ENCODE results near the gene RBM47.

RBM47 gene

DNA sequence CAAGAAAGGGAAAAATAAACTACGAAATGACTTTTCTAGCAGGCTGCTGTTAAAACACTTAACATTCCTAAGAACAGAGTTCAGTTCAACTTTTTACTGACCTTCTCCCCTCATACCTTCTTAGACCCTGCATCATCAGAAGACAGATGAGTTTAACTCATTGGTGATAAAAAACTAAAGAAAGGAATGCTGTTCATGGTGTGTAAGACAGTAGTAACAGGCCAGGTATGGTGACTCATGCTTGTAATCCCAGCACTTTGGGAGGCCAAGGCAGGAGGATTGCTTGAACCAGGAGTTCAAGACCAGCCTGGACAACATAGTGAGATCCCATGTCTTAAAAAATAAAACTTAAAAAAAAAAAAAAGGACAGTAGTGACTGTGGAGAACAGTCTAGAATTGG is 16.2 kb downstream of the RBM47 start:
- no peak for DNase-seq
- Mint-ChIP-seq H3K4me1 (peaks cover 24% of the 10 kb centered on the region), H3K4me3 (no peak overlapping the region), H3K36me3 (no peaks in the 10 kb centered on the region), H3K9me3 (peaks cover 3% of the 10 kb centered on the region), H3K27me3 (no peaks in the 10 kb centered on the region), H3K27ac (no peak overlapping the region)
- CTCF ChIA-PET, result no interaction called here

DNA sequence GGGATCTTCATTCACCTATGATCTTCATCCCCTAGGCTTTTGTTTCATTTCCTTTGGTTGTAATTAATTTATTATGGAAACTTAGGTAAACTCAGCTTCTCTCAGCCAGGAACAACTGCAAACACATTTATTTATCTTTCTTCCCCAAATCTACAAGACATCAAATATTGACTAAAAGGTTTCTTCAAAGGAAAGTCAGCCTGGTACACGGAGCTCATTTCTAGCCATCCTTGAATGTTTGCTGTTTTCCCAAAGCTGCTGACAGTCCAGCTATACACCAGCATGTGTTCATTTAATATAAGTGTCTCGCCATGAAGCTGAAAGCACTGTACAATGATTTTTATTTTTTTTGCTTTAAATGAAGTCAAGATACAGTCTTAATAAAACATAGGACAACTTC is 16.8 kb downstream of the RBM47 start:
- no peak for DNase-seq
- Mint-ChIP-seq H3K36me3 (no peaks in the 10 kb centered on the region), H3K9me3 (peaks cover 3% of the 10 kb centered on the region), H3K27ac (no peak overlapping the region), H3K4me3 (no peak overlapping the region), H3K27me3 (no peaks in the 10 kb centered on the region), H3K4me1 (peaks cover 24% of the 10 kb centered on the region)
- CTCF ChIA-PET, result no interaction called here

DNA sequence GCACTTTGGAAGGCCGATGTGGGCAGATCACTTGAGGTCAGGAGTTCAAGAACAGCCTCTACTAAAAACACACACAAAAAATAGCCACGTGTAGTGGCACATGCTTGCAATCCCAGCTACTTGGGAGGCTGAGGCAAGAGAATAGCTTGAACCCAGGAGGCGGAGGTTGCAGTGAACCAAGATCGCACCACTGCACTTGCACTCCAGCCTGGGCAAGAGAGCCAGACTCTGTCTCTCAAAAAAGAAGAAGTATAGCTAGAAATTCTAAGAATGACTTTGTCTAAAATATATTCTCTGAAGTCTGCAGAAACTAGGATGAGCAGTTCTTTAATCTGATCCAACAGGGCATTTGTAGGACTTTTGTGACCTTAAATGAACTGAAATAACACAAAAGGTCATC is 17.4 kb downstream of the RBM47 start:
- H3K4me3 Mint-ChIP-seq, result no peak overlapping the region
- CTCF ChIA-PET, result interaction anchor here (0.7 to 1.0 kb wide), 2 partner anchors 10 to 65 kb away, joined by 3 read pairs; no protein-coding TSS in a partner anchor
- DNase-seq, result no peak
- no peaks in the 10 kb centered on the region for H3K27me3 Mint-ChIP-seq
- peaks cover 3% of the 10 kb centered on the region for H3K9me3 Mint-ChIP-seq
- no peaks in the 10 kb centered on the region for H3K36me3 Mint-ChIP-seq
- H3K27ac Mint-ChIP-seq, result no peak overlapping the region
- H3K4me1 Mint-ChIP-seq, result peaks cover 24% of the 10 kb centered on the region

DNA sequence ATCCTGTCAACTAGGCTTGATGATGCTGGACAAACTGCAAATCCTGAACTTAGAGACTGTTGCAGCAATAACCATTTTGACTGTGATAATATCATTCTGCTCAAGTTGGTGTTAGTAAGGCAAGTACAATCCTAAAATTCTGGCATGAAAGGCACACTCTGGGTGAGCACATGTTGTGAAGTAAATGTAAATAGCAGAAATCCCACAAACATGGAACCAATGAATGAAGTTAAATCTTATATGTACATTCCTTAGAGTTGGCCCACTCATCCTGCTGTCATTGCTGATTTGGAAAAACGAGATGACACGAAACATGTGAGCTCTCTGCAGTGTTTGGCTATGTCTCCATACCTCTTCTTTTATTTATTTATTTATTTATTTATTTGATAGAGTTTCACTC is 21.0 kb downstream of the RBM47 start:
- no peaks in the 10 kb centered on the region for H3K36me3 Mint-ChIP-seq
- no peak overlapping the region for H3K4me3 Mint-ChIP-seq
- DNase-seq, result no peak
- H3K4me1 Mint-ChIP-seq, result peaks cover 8% of the 10 kb centered on the region
- peaks cover 2% of the 10 kb centered on the region for H3K27me3 Mint-ChIP-seq
- no peak overlapping the region for H3K27ac Mint-ChIP-seq
- CTCF ChIA-PET, result no interaction called here
- peaks cover 3% of the 10 kb centered on the region for H3K9me3 Mint-ChIP-seq

DNA sequence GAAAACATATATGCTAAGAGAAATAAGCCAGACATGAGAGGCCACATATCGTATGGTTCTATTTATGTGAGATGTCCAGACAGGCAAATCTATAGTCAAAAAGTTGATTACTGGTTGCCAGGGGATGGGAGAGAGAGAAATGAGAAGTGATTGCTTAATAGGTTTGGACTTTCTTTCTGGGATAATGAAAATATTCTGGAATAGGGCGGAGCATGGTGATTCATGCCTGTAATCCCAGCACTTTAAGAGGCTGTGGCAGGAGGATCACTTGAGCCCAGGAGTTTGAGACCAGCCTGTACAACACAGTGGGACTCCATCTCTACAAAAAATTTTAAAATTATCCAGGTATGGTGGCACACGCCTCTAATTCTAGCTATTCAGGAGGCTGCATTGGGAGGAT is 22.4 kb downstream of the RBM47 start:
- CTCF ChIA-PET, result no interaction called here
- Mint-ChIP-seq H3K27me3 (peaks cover 4% of the 10 kb centered on the region), H3K4me1 (no peaks in the 10 kb centered on the region), H3K27ac (no peak overlapping the region), H3K4me3 (no peak overlapping the region), H3K36me3 (no peaks in the 10 kb centered on the region), H3K9me3 (no peaks in the 10 kb centered on the region)
- DNase-seq, result no peak

DNA sequence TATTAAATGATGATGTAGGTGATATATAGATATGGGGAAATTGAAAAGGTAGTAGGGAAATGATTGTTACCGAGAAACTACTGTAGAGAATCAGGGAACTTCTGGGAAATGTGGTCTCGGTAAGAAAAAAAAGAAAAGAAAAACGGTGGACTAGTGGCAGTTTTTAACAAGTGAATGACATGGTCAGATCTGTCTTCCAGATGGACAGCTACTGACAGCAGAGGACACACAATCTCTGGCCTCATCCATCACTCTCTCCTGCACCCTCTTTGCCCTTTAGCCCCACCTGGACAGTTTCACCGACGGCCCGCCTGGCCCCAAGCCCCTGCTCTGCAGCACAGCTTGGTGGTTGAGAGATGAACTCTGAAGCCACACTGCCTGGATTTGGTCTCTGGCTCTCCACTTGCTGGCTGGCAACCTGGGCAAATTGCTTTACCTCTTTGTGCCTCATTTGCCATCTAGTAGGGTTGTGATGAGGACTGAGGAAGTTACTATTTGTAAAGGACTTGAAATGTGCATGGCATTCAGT is 23.4 kb downstream of the RBM47 start:
- CTCF ChIA-PET, result no interaction called here
- no peaks in the 10 kb centered on the region for H3K36me3 Mint-ChIP-seq
- no peak for DNase-seq
- H3K27ac Mint-ChIP-seq, result no peak overlapping the region
- no peak overlapping the region for H3K4me3 Mint-ChIP-seq
- H3K4me1 Mint-ChIP-seq, result peaks cover 2% of the 10 kb centered on the region
- peaks cover 4% of the 10 kb centered on the region for H3K27me3 Mint-ChIP-seq
- no peaks in the 10 kb centered on the region for H3K9me3 Mint-ChIP-seq

DNA sequence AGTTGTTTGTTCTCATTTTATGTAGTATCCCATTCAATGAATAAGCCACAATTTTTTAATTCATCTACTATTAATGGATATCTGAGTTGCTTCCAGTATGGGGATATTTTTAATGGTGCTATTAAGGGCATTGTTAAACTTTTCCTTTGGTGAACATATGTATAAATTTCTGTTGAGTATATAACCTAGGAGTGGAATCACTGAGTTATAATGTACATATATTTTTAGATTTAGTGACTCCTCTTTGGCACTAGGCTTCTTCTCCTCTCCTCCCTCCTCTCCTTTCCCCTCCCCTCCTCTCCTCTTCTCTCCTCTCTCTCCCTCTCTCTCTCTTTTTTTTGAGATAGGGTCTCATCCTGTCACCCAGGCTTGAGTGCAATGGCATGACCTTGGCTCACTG is 26.4 kb downstream of the RBM47 start:
- no peak for DNase-seq
- Mint-ChIP-seq H3K4me1 (peaks cover 2% of the 10 kb centered on the region), H3K27me3 (peaks cover 4% of the 10 kb centered on the region), H3K27ac (no peak overlapping the region), H3K4me3 (no peak overlapping the region), H3K9me3 (no peaks in the 10 kb centered on the region), H3K36me3 (no peaks in the 10 kb centered on the region)
- CTCF ChIA-PET, result no interaction called here

DNA sequence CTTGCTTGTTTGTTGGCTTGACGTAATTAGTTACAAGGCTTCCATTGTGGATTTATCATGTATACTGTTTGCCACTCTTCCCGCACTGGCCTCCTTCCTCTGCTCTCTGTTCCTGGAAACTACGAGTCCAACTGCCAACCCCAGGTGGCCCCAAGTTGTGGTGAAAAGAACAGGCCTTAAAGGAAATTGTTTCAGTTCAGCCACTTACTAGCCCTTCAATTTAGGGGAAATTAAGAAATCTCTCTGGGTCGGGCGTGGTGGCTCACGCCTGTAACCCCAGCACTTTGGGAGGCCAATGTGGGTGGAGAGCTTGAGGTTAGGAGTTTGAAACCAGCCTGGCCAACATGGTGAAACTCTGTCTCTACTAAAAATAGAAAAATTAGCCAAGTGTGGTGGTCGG is 28.0 kb downstream of the RBM47 start:
- peaks cover 4% of the 10 kb centered on the region for H3K27me3 Mint-ChIP-seq
- H3K27ac Mint-ChIP-seq, result no peak overlapping the region

DNA sequence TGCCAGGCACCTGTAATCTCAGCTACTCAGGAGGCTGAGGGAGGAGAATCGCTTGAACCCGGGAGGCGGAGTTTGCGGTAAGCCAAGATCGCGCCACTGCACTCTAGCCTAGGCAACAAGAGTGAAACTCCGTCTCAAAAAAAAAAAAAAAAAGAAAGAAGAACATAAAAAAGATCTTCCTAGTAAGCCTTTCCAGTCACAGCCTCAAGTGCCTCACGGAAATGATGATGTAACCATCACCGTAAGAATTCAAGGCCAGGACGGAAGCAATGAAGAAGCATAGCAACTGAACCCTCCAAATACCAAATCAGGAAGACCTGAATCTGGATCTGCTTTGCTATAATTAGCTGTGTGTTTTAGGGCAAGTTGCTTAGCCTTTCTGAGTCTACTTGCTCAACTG is 28.8 kb downstream of the RBM47 start:
- H3K4me3 Mint-ChIP-seq, result no peak overlapping the region
- H3K9me3 Mint-ChIP-seq, result no peaks in the 10 kb centered on the region
- H3K4me1 Mint-ChIP-seq, result peaks cover 2% of the 10 kb centered on the region
- H3K27me3 Mint-ChIP-seq, result peaks cover 4% of the 10 kb centered on the region
- H3K36me3 Mint-ChIP-seq, result no peaks in the 10 kb centered on the region
- CTCF ChIA-PET, result no interaction called here
- H3K27ac Mint-ChIP-seq, result no peak overlapping the region
- no peak for DNase-seq

More for the DNA sequence above, 28.0 kb downstream of the RBM47 start:
- Mint-ChIP-seq H3K9me3 (no peaks in the 10 kb centered on the region), H3K4me3 (no peak overlapping the region), H3K36me3 (no peaks in the 10 kb centered on the region), H3K4me1 (peaks cover 2% of the 10 kb centered on the region)
- no peak for DNase-seq
- CTCF ChIA-PET, result interaction anchor here (0.8 kb wide), 1 partner anchor 10 kb away, joined by 3 read pairs; no protein-coding TSS in a partner anchor

DNA sequence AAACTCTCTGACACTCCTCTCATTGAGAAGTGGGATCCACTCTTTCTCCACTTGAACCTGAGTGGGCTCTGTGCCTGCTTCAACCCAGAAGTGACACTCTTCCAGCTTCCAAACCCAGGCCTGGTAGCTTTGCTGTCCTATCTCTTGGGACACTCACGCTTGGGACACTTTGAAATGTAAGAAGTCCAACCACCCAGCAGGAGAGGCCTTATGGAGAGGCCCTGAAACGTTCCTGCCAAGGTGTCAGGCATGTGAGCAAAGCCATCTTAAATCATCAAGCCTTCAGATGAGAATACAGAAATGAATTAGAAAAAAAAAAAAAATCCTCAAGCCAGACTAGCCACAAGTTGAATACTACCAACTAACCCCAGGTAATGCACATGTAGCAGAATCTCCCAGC is 30.2 kb downstream of the RBM47 start:
- no peak for DNase-seq
- CTCF ChIA-PET, result interaction anchor here (0.6 kb wide), 1 partner anchor 919 kb away, joined by 3 read pairs; no protein-coding TSS in a partner anchor
- Mint-ChIP-seq H3K27me3 (peaks cover 4% of the 10 kb centered on the region), H3K4me1 (peaks cover 2% of the 10 kb centered on the region), H3K36me3 (no peaks in the 10 kb centered on the region), H3K9me3 (no peaks in the 10 kb centered on the region), H3K4me3 (no peak overlapping the region), H3K27ac (no peak overlapping the region)

DNA sequence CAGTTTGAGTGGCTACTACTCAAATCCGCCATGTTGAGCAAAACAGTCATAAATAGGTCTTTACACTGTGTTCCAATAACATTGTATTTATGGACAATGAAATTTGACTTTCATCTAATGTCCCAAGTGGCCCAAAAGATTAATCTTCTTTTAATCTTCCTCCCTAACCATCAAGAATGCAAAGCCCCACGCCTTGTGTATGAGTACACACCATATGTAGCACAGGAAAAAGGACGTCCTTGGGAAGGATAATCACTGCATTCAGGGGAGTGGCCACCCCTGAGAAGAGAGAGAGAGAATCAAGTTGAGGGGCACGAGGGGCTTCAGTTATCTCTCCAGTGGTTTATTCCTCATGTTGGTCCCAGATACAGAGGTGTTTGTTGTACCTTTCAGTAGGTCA is 33.1 kb downstream of the RBM47 start:
- DNase-seq, result no peak
- Mint-ChIP-seq H3K4me3 (no peak overlapping the region), H3K9me3 (no peaks in the 10 kb centered on the region), H3K27ac (no peak overlapping the region), H3K4me1 (no peaks in the 10 kb centered on the region), H3K36me3 (no peaks in the 10 kb centered on the region), H3K27me3 (no peaks in the 10 kb centered on the region)
- CTCF ChIA-PET, result no interaction called here

DNA sequence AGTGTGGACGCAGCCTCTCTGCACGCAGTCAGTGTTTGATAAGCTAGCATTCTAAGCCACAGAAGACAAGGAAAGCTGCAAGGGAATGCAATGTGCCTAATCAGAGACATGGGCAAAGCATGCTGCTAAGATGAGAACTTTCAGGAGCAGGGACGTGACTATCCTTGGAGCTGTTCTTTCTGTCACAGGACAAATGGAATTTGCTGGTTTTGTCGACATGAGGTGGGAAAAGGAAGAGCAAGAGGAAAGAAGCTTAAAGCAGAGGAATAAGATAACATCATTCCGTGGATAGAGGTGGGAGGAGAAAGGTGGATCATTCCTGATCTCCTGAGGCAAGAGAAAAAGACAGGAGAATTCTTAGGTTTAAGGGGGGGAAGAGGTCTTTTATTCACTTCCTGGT is 33.7 kb downstream of the RBM47 start:
- Mint-ChIP-seq H3K36me3 (no peaks in the 10 kb centered on the region), H3K4me1 (no peaks in the 10 kb centered on the region), H3K27me3 (no peaks in the 10 kb centered on the region), H3K9me3 (no peaks in the 10 kb centered on the region), H3K27ac (no peak overlapping the region), H3K4me3 (no peak overlapping the region)
- DNase-seq, result no peak
- CTCF ChIA-PET, result no interaction called here

DNA sequence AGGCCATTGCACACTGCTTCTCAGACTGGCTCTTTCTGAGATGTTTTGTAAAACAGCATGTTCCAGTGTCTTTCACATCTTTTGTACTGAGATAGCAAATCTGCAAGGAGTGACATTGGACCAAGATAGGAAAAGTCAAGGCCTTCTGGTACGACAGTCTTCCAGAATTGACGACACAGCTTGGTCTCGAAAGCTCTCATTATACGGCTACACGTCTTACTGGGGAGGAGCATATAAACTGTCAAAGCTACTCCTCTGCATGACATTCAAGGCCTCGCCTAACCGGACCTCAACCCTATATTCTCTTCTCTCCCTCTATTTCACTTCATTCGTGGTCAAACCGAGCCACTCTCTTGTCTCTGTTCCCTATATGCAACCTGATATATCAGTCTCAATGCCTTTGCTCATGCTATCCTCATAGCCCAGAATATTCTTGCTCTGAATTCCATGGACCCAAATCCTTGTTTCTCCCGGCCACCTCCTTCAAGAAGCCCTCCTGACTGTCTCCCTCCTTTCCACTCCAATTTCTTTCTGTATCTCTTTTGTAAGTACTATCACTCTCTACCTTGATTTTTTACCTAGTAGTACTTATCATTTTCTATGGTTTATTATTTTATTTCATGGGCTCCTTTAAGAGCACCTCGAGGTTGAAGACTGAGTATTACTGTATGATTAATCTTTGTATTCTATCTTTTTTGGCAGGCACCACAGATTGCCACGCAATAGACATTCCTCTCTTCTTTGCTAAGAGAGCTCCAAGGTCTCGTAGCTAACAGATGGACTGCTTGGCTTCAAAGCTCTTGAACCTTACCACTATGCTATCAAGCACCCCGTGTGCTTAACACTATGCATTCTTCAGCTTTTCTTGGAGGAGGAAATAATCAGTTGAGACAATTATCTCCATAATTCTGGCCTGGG is 35.1 kb downstream of the RBM47 start:
- no peak overlapping the region for H3K27ac Mint-ChIP-seq

DNA sequence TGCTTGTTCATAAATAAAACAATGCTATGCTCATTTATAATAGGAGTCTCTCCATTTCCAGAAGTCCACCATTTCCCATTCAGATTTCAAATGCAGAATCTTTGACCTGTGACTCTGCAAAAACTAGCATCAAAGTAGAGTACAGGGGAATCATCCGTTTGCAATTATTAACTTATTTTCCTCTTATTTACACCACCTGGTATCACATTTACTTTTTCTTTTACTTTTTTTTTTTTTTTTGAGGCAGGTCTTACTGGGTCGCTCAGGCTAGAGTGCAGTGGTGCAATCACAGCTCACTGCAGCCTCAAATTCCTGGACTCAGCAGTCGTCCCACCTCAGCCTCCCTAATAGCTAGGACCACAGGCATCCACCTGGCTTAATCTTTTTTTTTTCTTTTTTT is 37.6 kb downstream of the RBM47 start:
- Mint-ChIP-seq H3K9me3 (no peaks in the 10 kb centered on the region), H3K27ac (no peak overlapping the region), H3K36me3 (no peaks in the 10 kb centered on the region), H3K4me1 (peaks cover 2% of the 10 kb centered on the region), H3K27me3 (peaks cover 1% of the 10 kb centered on the region), H3K4me3 (no peak overlapping the region)
- DNase-seq, result no peak
- CTCF ChIA-PET, result no interaction called here

More for the DNA sequence above, 35.1 kb downstream of the RBM47 start:
- Mint-ChIP-seq H3K9me3 (no peaks in the 10 kb centered on the region), H3K27me3 (no peaks in the 10 kb centered on the region), H3K4me3 (no peak overlapping the region), H3K4me1 (no peaks in the 10 kb centered on the region), H3K36me3 (no peaks in the 10 kb centered on the region)
- CTCF ChIA-PET, result no interaction called here
- DNase-seq, result no peak

DNA sequence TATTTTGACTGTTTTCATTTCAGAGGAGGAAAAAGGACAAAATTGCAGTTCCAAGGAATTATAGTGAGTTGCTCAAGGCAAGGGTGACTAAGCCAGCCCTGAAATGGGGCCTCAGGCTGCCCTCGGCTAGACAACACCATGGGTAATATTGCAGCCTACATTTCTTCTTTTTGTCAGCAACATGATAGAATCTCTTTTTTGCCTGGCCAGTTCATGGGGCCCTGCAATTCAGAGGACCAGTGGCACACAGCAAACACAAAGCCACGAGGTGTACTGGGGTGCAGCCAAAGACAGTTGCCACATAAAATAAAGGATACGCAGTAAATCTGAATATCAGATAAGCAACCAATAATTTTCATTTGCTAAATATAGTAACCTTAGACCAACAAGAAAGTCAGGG is 41.8 kb downstream of the RBM47 start:
- no peak overlapping the region for H3K4me3 Mint-ChIP-seq
- no peaks in the 10 kb centered on the region for H3K9me3 Mint-ChIP-seq
- H3K27me3 Mint-ChIP-seq, result peaks cover 9% of the 10 kb centered on the region
- H3K27ac Mint-ChIP-seq, result no peak overlapping the region
- CTCF ChIA-PET, result no interaction called here
- peaks cover 5% of the 10 kb centered on the region for H3K4me1 Mint-ChIP-seq
- no peaks in the 10 kb centered on the region for H3K36me3 Mint-ChIP-seq
- no peak for DNase-seq

Measured in activated naive CD4-positive, alpha-beta T cell treated with anti-CD3 and anti-CD28 coated beads, Interleukin-2, amount 10 ng/mL, durations not matched to agents 7 days and 5 days (primary cell).